Amygdala (tissue), 56 donors: ENCODE data around the gene TWNK.
"Not testable (repeated sequence)": the region's sequence is repeated elsewhere in the genome, so short reads cannot be mapped to it uniquely, and the experiment has no call there.

Experiments
- DNase-seq, 56 donors: peaks; one replicate each; lab custom pipeline; 2025; lab: John Stamatoyannopoulos, UW

The TWNK gene

GRCh38 chr10:100972115-100972903 is 15.0 kb upstream of the TWNK start:
- DNase-seq, result no peak

GRCh38 chr10:100972904-100973535 is 14.3 kb upstream of the TWNK start:
- DNase-seq, result no peak

GRCh38 chr10:100975397-100975796 is 11.9 kb upstream of the TWNK start:
- DNase-seq, result not testable (repeated sequence)

DNA sequence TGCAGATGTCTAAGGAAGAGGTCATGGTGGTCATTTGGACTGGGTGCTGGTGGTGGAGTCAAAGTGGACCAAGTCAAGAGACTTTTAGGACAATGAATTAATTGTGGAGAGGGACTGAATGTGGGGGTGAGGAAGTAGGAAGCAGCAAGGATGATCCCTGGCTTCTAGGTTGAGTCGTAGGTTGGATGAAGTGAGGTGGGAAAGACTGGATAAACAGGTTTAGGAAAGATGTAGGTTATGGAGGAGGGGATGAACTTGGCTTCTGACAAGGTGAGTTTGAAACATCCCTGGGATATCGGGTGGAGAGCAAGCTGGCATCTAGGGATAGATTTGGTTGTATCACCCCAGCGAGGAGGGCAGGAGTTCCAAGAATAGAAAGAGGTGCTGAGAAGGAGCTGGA is 10.4 kb upstream of the TWNK start:
- DNase-seq, result no peak

GRCh38 chr10:100977436-100977835 is 9.9 kb upstream of the TWNK start:
- DNase-seq, result no peak

DNA sequence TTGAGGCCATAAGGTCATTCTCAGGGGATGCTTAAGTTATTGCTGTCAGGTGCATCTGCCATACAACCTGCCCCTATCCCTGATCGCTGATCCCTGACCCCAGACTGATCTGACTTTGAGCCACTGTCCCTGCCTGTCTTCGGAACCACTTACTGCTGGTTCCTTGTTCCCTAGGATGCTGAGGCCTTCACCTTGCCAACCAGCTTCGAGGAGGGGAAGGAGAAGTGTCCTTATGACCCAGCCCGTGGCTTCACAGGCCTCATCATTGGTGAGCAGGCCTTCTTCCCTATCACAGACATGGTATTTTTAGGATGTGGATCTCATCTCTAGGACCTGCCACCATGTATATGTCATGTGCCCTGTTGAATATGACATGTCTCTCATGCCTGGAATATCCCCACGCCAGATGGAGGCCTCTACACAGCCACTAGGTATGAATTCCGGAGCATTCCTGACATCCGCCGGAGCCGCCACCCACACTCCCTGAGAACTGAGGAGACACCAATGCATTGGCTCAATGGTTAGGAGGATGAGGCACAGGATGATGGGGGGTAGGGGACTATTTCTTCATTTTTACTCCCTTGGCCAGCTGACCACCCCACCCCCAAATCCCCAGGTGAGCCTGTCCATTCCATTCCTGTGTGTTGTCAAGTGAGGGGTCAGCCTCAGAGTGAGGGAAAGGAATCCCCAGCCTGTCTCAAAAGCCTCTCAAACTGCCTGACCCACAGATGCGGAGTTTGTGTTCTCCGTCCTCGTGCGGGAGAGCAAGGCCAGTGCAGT is 9.0 kb upstream of the TWNK start:
- DNase-seq, result no peak

- no peak for DNase-seq
Measured at GRCh38 chr10:100978901-100979195, 8.5 kb upstream of the TWNK start.

- no peak for DNase-seq
Measured at GRCh38 chr10:100979791-100980272, 7.5 kb upstream of the TWNK start.

DNA sequence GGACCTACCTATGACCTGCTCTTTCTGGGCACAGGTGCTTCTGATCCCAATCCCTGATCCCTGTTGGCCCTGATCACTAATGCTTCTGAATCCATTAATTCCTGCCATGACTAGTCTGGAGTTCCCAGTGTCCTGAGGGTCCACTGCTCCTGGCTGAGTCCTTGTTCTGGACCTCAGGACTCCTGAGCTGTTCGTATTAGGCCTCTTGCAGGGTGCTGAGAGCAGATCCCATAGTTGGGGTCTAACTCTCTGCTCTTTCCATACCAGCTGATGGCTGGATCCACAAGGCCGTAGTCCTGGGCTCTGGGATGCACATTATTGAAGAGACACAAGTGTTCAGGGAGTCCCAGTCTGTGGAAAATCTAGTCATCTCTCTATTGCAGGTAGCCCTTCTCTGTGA is 7.0 kb upstream of the TWNK start:
- DNase-seq, result no peak

DNA sequence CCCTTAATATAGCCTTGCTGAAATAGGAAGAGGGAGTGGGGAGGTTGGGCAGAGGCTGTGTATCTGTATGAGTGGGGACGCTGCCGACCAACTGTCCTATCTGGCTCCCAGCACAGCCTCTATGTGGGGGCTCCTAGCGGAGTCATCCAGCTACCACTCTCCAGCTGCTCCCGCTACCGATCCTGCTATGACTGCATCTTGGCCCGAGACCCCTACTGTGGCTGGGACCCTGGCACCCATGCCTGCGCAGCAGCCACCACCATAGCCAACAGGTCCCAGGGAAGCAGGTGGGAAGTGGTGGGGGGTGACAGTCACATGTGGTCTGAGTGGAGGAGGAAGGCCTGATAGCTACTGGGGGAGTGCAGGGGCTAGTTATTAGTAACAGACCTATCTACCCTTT is 6.6 kb upstream of the TWNK start:
- no peak for DNase-seq

GRCh38 chr10:100981178-100981772 is 6.1 kb upstream of the TWNK start:
- no peak for DNase-seq

GRCh38 chr10:100982916-100983830 is 4.2 kb upstream of the TWNK start:
- DNase-seq, result no peak

DNA sequence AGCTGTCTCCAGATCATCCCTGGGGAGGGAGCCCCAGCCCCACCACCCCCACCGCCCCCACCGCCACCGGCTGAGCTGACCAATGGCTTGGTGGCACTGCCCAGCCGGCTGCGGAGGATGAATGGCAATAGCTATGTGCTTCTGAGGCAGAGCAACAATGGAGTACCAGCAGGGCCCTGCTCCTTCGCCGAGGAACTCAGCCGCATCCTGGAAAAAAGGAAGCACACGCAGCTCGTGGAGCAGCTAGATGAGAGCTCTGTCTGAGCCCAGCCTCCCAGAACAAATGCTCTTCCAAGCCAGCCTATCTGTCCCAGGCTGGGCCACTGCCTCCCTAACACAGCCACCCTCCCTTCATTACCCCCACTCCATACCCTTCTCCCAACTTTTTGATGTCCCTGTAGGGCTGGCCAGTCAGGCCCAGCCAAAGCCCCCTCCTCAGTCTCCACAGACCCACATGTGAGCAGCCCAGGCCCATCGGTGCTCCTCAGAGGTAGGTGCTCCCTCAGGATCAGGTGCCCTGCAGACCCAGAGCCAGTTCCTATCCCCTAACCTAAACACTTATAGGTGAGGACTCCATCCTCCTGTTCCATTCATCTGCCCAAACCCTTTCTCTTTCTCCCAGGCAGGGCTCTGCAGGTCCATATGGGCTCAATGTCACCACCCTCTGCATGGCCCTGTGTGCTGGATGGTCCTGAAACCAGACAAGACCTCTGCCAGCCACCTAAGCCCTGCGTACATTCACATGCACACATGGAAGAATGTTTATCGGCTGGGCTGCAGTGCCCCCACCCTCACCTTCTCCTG is 3.3 kb upstream of the TWNK start:
- DNase-seq, result no peak

DNA sequence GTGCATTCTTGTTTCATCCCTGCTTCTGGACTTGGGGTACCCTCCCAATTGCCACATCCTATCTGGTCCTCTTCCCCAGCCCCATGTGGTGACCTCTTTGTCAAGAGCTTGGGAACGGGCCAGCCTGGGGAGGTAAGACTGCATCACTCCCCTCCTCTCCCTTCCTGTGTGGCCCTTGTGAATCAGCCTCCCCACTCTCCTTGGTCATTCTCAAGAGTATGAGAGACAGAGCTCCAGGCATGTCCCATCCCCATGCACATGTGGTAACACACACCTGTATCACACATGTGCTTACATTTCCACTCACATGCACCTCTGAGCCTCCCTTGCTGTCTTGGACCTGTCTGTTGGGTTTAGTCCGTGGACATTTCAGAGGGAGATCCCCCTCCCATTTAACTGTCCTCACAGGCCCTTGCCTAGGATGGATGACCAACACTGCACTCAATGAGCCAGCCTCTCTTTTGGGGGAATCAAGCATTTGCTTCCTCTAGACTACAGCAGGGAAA is 2.6 kb upstream of the TWNK start:
- no peak for DNase-seq

- DNase-seq, result no peak
Measured at GRCh38 chr10:100985336-100985735, 2.0 kb upstream of the TWNK start.

DNA sequence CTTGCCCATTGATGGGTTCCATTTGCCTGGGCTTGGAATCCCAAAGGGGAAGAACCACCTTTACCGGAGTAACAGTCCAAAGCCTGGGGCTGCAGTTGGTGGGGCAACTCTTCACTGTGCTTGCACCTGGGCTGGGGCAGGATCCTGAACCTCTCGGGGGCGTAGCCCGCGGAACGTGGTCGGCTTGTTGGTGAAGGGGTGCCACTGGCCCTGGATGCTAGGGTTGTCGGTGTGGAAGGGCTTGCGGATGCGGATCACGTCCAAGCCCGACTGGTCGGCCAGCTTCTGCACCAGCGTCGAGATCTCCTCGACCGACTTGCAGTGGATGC is 756 bp upstream of the TWNK start:
- no peak for DNase-seq

GRCh38 chr10:100987685-100988049 is 324 bp downstream of the TWNK start:
- no peak for DNase-seq

DNA sequence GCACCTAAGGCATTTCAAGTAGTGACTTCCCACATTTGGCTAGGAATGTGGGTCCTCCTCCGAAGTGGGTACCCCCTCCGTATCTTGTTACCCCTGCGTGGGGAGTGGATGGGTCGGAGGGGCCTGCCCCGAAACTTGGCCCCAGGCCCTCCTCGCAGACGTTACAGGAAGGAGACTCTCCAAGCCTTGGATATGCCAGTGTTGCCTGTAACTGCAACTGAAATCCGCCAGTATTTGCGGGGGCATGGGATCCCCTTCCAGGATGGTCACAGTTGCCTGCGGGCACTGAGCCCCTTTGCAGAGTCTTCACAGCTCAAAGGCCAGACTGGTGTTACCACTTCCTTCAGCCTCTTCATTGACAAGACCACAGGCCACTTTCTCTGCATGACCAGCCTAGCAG is 823 bp downstream of the TWNK start:
- no peak for DNase-seq

- no peak for DNase-seq
Measured at GRCh38 chr10:100989088-100989487, 1.7 kb downstream of the TWNK start.
